Kidney (tissue), 14 donors: ENCODE results near the gene CYP26A1. TPM values are rescaled to one million over a fixed set of nuclear protein-coding genes. Genes with fewer than 3 reads are reported as not detected.

Experiments used
- DNase-seq, 5 donors: peaks; one replicate each; pipeline ENCODE4 v3.0.0-alpha.2; 2013 to 2020
- FAIRE-seq: peaks from 2 replicates; lab custom pipeline; 2012; peaks lifted over from hg19 to GRCh38; lab: Jason Lieb, UNC
- H3K27ac ChIP-seq, 2 donors: one replicate each; pipeline ENCODE4 v1.7.0; 2013; ENCODE audit warnings: low read depth in 2 of 2, low read length in 2 of 2, inconsistent platforms in 1 of 2
- H3K27me3 ChIP-seq: one replicate; pipeline ENCODE4 v1.7.1; 2013; ENCODE audit warnings: low read length, inconsistent platforms; ENCODE audit not compliant: control insufficient read depth, insufficient read depth
- H3K36me3 ChIP-seq, 3 donors: one replicate each; pipeline versions ENCODE4 v1.7.0 to v1.7.1; 2013; ENCODE audit warnings: low read length in 3 of 3, control low read depth in 1 of 3, inconsistent platforms in 1 of 3; ENCODE audit not compliant: insufficient read depth in 3 of 3, control insufficient read depth in 2 of 3
- H3K4me1 ChIP-seq, 3 donors: one replicate each; pipeline versions ENCODE4 v1.7.0 to v1.7.1; 2013; ENCODE audit warnings: low read length in 3 of 3, inconsistent platforms in 1 of 3, low read depth in 1 of 3; ENCODE audit not compliant: control insufficient read depth in 2 of 3, insufficient read depth in 2 of 3
- H3K4me3 ChIP-seq, 3 donors: one replicate each; pipeline versions ENCODE4 v1.7.0 to v1.8.1; 2013; ENCODE audit warnings: low read length in 3 of 3, control low read depth in 1 of 3, inconsistent platforms in 1 of 3
- H3K9ac ChIP-seq, 3 donors: one replicate each; pipeline versions ENCODE4 v1.7.0 to v1.7.1; 2013; ENCODE audit warnings: low read length in 3 of 3, control low read depth in 1 of 3, inconsistent platforms in 1 of 3
- H3K9me3 ChIP-seq, 3 donors: one replicate each; pipeline versions ENCODE4 v1.7.0 to v1.7.1; 2013; ENCODE audit warnings: low read length in 3 of 3, control low read depth in 1 of 3, inconsistent platforms in 1 of 3; ENCODE audit not compliant: control insufficient read depth in 2 of 3, insufficient read depth in 1 of 3
- intact Hi-C: fragments of 100-400 bp; cut with DNase I; formaldehyde crosslinking; loops from one replicate; pipeline ENCODE4 v1.11.1; 2022
- polyA plus RNA-seq: library from polyadenylated mRNA; stranded (reverse); fragments of 350-450 nt; fragmentation: Illumina TruSeq; extraction: RNeasy Lipid Tissue Mini Kit (QIAGEN cat#74804); gene quantifications from one replicate; pipeline ENCODE4 v1.2.3, GENCODE V29; 2014; ENCODE audit warnings: low read depth, low replicate concordance; ENCODE audit not compliant: insufficient read depth
- total RNA-seq: library from RNA; stranded (reverse); fragmentation: NEBNext Ultra II Directional; extraction: Animal tissue kit (Norgen Biotek cat#: 25700); gene quantifications from one replicate; pipeline ENCODE4 v1.2.1, GENCODE V29; 2021
- TF ChIP-seq, protein P1 (sequence below): IDR thresholded peaks from 3 replicates; pipeline ENCODE4 v1.5.1; 2012; ENCODE audit warnings: mild to moderate bottlenecking, moderate library complexity, borderline replicate concordance; ENCODE audit not compliant: insufficient read depth; ENCODE audit errors: extremely low read depth
- donor health status: control.
- donor health status: control.
- donor health status: control.
- donor health status: control.
- donor health status: control.
- donor health status: DM: yes; HTN: yes; CAD: no.
- donor health status: Normal renal cell carcinoma (clear cell type).

The CYP26A1 gene
- total and polyA plus RNA-seq, 2 donors from 2014 or later = 0.22 TPM; not detected in 1

DNA sequence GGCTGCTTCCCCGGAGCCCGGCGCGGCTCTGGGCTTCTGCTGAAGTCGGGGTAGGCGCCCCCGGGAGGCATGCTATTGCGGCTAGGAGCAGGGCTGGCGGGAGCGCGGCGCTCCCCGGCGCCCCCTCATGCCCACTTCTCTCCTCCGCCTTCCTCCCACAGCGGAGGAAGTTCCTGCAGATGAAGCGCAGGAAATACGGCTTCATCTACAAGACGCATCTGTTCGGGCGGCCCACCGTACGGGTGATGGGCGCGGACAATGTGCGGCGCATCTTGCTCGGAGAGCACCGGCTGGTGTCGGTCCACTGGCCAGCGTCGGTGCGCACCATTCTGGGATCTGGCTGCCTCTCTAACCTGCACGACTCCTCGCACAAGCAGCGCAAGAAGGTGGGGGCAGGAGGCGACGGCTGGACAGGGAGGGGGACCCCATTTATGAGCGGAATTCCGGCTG, 479 bp downstream of the CYP26A1 start:
- Histone ChIP-seq H3K36me3 (no peaks in the 10 kb centered on the region), H3K27ac (no peak overlapping the region), H3K4me1 (peaks cover 0 to 26% (median 0%) of the 10 kb centered on the region in 3 donors), H3K4me3 (no peak overlapping the region), H3K9ac (no peak overlapping the region), H3K9me3 (no peaks in the 10 kb centered on the region), H3K27me3 (peaks cover 63% of the 10 kb centered on the region)
- TF ChIP-seq, protein P1, sequence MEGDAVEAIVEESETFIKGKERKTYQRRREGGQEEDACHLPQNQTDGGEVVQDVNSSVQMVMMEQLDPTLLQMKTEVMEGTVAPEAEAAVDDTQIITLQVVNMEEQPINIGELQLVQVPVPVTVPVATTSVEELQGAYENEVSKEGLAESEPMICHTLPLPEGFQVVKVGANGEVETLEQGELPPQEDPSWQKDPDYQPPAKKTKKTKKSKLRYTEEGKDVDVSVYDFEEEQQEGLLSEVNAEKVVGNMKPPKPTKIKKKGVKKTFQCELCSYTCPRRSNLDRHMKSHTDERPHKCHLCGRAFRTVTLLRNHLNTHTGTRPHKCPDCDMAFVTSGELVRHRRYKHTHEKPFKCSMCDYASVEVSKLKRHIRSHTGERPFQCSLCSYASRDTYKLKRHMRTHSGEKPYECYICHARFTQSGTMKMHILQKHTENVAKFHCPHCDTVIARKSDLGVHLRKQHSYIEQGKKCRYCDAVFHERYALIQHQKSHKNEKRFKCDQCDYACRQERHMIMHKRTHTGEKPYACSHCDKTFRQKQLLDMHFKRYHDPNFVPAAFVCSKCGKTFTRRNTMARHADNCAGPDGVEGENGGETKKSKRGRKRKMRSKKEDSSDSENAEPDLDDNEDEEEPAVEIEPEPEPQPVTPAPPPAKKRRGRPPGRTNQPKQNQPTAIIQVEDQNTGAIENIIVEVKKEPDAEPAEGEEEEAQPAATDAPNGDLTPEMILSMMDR = no peak
- intact Hi-C loops = no loop called here
- FAIRE-seq = no peak
- peak in 1 of 5 donors; percentile 47 for DNase-seq

DNA sequence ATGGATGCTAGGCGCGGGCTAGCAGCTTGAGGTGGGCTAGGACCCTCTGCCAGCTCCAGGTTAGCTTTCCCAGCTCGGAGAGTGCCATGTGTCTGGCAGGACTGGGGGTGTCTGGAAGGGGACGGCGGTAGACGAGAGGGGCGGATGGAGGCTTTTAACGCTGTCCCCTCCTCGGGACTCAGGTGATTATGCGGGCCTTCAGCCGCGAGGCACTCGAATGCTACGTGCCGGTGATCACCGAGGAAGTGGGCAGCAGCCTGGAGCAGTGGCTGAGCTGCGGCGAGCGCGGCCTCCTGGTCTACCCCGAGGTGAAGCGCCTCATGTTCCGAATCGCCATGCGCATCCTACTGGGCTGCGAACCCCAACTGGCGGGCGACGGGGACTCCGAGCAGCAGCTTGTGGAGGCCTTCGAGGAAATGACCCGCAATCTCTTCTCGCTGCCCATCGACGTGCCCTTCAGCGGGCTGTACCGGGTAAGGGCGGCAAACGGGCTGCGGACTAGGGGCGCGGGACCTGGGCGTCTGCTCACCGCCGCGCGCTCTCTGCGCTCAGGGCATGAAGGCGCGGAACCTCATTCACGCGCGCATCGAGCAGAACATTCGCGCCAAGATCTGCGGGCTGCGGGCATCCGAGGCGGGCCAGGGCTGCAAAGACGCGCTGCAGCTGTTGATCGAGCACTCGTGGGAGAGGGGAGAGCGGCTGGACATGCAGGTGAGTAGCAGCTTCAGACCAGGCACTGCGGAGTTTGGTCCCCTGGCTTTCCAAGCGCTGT, 1.1 kb downstream of the CYP26A1 start:
- FAIRE-seq (no peak), DNase-seq (peak in 1 of 5 donors; percentile 39)
- Histone ChIP-seq H3K9me3 (no peaks in the 10 kb centered on the region), H3K4me3 (no peak overlapping the region), H3K9ac (no peak overlapping the region), H3K36me3 (no peaks in the 10 kb centered on the region), H3K27me3 (peaks cover 59% of the 10 kb centered on the region), H3K27ac (no peak overlapping the region), H3K4me1 (peaks cover 0 to 26% (median 0%) of the 10 kb centered on the region in 3 donors)
- TF ChIP-seq, protein P1 = no peak
- intact Hi-C loops = no loop called here

DNA sequence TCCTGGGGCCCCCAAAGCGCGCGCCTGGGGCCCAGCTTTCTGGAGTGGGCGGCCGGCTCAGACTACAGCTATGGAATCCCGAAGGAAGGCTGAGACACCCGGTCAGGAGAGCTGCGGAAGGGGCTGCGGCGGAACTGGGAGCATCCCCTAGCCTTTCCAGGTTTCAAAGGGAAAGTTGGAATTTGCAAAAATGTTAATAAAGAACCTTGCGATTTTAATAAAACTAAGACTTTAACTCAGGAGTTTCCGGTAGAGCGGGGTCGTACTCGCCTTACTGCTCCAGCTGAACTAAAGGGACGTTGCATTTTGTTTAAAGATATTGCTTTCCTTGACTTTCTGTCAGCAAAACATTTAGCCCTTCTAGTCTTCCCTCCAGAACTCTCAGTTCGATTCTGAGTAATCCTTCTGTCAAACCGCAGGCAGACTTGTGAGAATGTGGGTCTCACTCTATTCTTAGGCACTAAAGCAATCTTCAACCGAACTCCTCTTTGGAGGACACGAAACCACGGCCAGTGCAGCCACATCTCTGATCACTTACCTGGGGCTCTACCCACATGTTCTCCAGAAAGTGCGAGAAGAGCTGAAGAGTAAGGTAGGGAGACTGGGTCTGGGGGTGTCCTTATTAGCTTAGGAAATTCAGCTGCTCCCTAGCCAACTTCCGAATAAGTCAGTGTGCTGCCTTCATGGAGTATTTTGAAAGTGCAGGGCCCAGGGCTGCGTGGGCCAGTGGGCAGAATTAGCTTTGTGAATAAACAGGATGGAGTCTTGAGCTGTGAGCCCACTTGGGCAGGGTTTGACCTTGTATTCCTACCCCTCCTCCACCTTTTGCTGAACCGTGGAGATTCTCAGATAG, 1.9 kb downstream of the CYP26A1 start:
- TF ChIP-seq, protein P1 = no peak
- DNase-seq = no peak

More for the DNA sequence above, 1.9 kb downstream of the CYP26A1 start:
- FAIRE-seq = no peak
- Histone ChIP-seq H3K9me3 (no peaks in the 10 kb centered on the region), H3K4me3 (no peak overlapping the region), H3K4me1 (peaks cover 0 to 26% (median 0%) of the 10 kb centered on the region in 3 donors), H3K36me3 (no peaks in the 10 kb centered on the region), H3K9ac (no peak overlapping the region), H3K27ac (no peak overlapping the region), H3K27me3 (peaks cover 52% of the 10 kb centered on the region)
- intact Hi-C loops = no loop called here
